NOMO-1 (cell line): ENCODE measurements around the gene AURKA.

ENCODE experiments used
- DNase-seq, 2 experiments: peaks; one replicate each; lab custom pipeline; 2025; ENCODE audit not compliant: unreplicated experiment in 2 of 2; lab: John Stamatoyannopoulos, UW

AURKA gene

DNA sequence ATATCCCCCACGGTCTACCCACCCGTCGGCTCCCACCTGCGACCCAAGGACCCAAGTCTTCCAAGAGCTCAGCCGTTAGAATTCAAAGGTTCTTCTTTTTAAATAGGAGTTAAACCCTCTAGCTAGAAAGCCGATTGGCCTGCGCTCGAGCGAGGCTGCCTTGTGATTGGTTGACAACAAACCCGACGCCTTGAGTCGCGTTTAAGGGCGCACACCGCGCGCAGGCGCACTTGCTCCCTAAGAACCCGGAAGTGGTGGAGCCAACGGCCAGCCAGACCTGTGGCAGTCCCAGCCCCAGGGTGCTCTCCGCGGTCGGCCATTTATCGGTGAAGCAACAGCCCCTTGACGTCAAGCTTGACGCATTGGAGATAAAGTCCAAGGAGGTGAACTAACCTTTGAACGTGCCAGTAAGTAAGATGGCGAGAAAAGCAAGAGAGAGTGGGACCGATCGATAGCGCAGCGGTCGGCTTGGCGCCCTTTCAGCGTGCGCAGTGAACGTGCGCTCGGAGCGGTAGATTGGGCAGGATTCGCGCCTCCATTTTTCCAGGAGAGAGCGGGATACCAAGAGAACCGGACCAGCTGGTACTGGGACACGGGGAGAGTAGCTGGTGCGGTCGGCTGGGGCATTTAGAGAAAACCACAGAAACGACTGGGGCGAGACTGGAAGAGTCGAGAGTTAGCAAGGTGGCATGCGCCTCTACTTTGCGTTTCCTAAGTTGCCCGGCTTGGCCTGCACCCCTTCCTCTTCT is at the start of gene AURKA, which contains the start of gene CSTF1:
Gene AURKA, minus strand, starts transcription at position 84 of the 749 bp plus-strand sequence. CDS start 4,018 bp downstream, outside the sequence.
Gene CSTF1, plus strand, starts transcription at position 514 of the 749 bp plus-strand sequence. CDS start 2,908 bp downstream, outside the sequence.
- peak; percentile 96 to 99 for DNase-seq

DNA sequence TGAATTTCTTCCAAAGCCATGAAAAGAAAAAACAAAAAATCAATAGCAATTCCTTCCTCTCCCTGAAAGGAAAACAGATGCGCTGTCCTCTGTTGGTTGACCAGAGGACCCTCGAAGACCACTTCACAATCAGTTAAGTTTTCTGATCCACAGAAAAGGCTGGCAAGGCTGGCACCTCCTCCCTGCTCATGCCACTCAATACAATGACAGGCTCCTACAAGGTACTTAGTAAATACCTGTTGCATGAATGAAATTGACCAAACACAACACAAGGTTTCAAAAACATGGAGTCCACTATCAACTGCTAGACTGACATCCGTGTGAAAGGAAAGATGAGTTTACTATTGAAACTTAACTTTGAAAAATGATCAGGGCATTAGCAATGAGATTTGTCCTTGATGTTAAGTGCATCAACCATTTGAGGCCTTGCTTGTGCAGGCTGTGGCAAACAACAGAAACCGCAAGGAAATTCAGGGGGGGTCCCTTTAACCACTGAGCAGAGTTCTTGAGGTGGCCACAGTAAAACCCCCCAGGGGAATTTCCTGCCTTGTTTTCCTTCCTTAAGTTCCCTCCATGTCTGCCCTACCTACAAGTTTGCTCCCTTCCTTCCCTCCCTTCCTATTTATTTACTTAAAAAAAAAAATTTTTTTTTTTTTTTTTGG is 48.5 kb upstream of the AURKA start:
- no peak for DNase-seq

DNA sequence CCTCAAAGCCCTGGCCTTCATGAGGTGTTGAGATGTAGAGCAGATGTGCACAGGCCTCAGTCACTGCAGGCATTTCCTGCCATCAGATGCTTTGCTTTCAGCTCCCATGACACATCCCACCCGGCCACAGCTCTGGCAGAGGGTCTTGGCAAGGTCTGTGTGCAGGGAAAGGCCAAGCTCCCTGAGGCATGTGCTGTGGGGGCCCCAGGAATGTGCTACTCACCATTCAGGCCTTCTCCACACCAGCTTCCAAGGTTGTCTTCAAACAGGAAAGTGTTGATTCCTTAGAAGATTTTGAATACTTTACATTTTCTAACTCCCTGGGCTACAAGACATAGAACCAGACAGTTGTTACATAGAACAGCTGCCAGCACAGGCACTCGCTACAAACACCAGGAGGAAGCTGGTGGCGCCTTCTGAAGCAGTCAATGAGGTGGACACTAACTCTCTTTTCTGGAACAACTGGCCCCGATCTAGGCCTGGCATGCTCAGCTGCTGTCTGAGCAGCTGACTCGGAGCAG is 47.8 kb upstream of the AURKA start:
- DNase-seq, result no peak

DNA sequence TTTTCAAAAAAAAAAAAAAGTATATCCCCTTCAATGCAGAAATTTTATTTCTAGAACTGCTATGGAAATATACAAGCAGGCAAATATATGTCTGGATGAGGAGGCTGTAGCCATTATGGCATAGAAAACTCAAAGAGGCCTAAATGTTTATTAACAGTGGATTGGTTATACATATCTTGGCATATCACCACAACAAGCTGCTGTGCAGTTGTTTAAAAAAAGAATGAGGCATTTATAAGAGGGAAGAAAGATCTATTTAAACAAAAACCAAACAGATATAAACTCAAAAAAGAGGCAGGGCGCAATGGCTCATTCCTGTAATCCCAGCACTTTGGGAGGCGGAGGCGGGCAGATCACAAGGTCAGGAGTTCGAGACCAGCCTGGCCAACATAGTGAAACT is 46.3 kb upstream of the AURKA start:
- no peak for DNase-seq

DNA sequence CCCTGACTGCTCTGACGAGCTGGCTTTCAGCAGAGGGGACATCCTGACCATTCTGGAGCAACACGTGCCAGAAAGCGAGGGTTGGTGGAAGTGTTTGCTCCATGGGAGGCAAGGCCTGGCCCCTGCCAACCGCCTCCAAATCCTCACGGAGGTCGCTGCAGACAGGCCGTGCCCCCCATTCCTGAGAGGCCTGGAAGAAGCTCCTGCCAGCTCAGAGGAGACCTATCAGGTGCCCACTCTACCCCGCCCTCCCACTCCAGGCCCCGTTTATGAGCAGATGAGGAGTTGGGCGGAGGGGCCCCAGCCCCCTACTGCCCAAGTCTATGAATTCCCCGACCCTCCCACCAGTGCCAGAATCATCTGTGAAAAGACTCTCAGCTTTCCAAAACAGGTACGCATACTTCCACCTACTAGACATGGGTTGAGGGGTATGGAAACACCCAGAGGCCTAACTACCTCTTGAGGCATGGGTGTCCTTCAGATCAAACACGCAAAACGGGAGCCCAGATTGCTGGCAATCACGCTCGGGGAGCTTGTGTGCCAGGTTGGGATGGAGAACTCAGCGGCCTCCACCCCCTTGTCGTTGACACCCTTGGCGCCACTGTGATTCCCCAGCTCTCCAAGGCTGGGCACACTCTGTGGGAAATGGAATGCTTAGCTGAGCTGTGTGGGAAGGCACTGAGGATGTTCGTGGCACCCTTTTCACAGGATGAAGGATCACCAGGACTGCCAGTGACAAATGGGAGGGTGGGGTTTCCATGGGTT is 45.4 kb upstream of the AURKA start:
- no peak for DNase-seq

DNA sequence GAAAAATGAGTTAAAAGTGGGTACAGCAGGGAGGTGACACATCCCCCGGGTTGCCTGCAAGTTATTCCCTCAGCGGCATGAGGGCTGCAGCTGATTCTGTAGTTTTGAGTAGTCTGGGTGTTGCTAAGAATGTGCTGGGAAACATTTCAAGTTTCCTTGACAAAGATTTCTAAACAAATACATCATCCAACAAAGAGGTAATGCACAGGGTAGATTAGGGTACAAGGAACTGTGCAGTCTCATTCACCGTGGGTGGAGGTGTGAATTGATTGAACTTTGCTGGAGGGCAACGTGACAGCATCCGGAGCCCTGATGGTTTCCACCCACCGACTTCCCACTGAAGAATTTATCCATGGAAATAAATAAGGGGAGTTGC is 41.9 kb upstream of the AURKA start:
- DNase-seq, result no peak

DNA sequence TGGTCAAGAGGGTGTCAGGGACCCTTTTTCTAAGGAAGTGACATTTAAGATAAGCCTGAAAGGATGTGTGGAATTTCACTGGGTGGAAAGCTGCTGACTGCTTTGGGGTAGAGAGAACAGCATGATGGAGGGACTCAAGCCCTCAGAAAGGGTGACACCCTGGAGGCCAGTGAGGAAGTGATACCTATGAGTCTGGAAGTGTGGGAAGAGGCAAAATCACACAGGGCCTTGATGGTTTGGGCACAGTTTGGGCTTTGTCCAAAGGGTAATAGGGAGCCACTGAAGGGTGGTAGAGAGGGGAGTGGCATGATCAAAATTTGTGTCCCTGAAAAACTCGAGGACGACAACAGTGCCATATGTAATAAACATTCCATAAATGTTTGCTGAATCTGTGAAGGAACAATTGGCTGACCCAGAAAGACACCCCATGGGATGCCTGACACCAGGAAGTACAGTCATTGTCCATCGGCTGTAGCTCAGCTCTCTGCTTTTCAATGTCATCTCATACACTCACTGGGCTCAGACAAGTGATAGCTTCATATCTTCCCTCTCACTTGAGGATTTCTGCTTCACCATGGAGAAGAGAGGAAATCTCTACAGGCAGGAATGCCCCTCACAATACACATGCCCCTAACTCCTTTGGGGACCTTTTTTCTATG is 41.3 kb upstream of the AURKA start:
- no peak for DNase-seq

DNA sequence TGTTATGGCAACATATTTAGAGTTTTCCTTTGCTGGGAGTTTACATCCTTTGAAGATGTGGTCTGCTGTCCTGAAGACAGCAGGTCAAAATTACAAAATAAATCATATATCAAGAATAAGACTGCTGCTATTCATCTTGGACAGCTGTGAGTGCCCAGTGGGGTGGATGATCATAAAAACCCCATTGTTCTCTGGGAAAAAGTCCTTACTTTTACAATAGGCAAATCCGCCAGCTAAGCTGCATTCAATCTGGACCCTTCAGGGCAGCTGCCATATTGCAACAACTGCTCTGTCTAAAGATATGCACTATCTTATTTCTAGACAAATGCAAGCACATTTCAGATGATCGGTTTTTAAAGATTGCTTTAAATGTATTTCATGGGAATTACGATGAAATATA is 39.5 kb upstream of the AURKA start:
- DNase-seq, result no peak

DNA sequence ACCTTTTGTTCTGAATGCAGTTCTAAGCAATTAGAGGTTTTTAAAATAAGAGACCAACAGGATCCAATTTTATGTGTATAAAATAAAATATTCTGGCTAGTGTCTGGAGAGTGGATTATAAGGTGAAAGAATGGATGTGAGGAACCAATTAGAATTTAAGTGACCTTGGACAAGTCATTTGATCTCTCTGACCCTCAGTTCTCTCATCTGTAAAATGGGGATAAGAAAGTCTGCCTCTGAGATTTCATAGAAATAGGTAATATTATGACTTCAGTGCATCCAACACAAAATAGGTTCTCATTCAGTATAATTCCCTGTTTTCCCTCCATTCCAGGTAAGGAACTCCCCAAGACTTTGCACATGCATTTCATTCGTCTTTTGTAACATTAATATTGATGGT is 38.9 kb upstream of the AURKA start:
- no peak for DNase-seq

DNA sequence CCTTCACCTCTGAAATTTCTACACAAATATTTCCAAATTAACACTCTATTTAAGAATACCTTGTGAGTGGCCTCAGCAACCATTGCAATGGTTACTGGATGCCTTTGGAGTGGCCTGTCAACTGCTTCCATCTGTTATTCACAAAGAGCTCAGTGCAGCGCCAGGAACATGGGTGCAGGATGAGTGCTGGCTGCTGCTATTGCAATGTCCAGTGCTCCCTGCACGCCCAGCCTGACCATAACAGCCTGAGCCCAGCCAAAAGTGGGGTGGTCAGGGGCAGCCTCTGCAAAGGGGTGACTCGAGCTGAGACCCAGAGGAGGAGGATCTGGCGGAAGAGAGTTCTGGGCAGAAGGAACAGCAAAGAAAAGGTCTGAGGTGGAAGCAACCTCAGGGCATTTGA is 38.4 kb upstream of the AURKA start:
- DNase-seq, result no peak

DNA sequence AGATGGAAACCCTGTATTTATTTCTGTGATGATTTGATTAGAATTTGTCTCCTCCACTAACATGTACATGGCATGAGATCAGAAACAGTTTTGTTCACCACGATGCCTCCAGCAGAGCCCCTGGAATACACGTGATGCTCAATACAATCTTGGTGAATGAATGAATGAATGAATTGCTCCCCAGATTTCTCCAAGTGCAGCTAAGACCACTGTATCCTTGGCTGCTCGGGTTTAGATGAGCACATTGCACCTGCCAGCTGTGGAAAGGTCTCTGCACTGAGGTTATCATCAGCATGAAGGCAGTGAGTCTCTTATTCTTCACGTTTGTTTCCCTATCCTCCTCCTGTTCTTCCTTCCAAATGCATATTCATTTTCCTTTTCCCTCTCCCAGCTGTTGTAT is 37.9 kb upstream of the AURKA start:
- no peak for DNase-seq

DNA sequence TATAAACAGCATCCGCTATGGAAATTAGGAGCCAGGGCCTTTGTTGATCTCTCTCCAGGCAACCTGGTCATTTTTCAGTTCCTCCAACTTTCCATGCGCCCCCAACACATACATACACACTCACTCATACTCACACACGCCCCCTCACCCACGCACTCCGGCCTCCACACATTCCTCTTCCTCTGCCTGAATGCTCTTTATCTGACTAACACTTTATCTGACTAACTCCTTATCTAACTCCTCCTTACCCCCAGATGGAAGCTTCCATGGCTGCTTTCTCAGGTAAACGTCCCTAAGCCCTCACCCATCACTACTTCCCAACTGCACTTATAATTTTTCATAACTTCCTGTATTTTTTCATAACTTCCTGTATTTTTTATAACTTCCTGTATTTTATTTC is 37.5 kb upstream of the AURKA start:
- DNase-seq, result peak; percentile 27 to 58

DNA sequence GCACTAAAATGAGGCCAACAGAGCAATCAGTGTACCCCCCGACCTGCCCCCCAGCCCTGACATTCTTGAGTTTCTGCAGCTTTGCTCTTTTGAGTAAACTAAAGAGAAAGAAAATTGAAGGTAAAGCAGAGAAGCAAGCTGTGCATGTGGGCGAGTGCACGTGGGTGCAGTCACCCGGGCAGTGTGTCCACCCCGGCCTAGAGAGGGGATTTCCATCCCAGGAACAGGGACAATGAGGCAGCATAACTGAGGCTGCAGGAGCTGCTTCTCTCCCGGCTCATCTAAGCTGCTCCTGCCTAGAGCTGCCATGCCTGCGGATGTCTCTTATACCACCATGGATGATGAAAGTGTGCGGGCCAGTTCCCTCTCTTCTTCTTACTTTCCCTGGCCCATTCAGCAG is 36.9 kb upstream of the AURKA start:
- no peak for DNase-seq

DNA sequence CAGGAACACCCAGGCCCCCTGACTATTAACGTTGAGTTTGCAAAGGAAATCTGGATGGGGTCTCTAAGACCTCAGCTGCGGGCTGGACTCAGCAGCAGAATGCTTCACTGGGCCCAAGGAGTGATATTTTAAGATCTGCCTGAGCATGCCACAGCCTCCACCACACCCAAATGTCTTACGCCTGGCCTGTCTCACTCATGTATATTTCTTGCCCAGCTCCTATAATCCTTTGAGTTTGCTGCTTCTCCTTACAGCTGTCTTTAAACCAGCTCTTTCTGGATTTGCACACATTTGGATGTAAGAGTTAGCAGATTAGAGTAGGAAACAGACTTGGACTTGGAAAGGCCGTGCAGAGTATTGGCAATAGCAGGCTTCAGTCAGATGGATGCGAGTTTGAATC is 36.4 kb upstream of the AURKA start:
- peak in 1 of 2 experiments; percentile 4 for DNase-seq

DNA sequence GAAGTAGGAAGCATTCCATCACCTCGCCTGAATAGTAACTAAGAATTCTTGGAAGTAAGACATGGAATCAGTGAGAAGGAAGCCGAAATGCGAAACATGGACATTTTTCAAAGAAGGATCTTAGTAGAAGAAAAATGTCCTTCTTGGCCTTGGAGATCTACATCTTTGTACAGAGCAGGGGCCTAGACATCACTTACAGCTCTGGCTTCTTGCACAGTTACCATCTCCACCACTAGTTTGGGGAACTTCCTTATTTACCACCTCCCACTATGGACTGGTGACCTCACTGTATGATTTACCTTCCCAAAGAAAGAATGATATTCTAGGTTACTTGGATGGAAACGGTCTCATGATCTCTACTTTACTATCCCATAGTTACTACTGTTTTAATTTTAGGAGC is 35.8 kb upstream of the AURKA start:
- peak; percentile 20 to 59 for DNase-seq

DNA sequence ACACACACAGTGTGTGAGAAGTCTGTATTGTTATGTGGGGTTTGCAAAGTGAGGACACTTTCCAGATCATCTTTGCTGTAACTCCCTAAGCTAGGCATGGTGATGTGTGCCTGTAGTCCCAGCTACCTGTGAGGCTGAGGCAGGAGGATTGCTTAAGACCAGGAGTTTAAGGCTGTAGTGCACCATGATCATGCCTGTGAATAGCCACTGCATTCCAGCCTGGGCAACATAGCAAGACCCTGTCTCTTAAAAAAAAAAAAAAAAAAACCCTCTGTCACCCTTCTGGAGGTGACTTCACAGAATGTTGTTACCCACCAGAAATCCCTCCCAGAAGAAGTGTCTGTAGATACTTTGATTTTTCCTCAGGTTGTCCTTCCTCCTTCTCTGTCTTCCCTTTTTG is 34.9 kb upstream of the AURKA start:
- DNase-seq, result no peak

DNA sequence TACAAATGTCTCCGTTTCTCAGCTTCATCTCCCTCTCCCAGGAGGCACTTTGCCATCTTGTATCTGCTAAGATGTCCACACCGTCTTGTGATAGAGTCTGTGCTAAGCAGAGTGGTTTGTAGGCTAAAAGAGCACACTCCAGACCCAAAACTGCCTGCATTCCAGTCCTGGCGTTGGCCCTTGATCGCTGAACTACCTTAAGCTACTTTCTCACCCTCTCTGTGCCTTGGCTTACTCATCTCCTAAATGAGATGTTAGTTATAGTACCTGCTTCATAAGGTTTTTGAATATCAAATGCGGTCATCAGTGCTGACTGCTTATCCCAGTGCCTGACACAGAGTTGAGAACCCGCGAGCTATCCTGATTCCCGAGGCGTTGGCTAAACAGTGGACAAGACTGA is 34.0 kb upstream of the AURKA start:
- no peak for DNase-seq

DNA sequence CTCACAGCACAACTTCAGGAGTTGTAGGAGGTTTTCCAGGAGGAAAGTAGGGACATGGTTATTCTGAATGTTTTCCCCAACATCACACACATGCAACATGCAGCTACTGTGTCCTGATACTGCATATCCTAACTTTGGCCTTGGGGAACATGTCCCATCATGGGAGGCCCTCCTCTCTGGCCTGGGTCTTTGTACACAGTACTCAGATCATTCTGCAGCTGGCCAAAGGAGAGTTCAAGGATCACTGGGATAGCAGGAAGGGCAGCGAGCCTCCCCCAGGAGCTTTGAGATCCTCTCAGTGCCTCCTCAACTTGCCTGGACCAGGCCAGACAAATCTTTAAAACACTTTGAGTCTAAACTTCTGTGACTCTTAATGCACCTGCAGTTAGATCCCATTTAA is 32.9 kb upstream of the AURKA start:
- no peak for DNase-seq

DNA sequence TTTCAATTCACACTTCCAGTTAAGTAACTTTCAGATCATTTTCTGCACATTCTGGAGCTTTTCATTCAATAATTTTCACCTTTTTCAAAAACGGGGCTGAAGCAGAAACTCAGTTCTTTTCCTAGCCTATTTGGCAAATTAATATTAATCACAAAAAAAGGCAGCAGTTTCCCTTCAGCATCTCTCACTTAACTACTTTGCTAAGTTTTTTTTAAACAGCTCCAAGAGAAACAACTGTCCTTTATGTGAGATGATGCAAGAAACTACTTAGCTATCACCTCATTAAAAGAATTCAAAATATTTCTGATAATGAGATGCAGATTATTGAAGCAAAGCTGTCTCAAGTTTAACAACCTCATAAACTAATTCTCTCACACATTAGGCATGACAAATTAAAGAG is 31.9 kb upstream of the AURKA start:
- DNase-seq, result no peak

DNA sequence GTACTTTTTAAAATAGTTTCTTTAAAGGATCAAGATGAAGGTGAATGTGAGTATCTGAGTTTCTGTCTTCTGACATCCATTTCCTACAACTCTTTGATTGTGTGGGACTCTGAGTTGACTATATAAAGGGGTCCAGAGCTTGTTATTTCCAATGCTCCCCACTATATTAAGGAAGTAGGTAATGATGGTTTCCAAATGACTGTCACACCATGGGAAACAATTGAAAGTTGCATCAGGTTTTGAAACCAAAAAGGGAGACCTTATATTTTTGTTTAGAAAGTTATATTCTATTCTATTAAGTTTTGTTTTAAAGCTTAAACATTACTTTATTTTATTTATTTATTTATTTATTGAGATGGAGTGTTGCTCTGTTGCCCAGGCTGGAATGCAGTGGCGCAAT is 31.2 kb upstream of the AURKA start:
- DNase-seq, result no peak

DNA sequence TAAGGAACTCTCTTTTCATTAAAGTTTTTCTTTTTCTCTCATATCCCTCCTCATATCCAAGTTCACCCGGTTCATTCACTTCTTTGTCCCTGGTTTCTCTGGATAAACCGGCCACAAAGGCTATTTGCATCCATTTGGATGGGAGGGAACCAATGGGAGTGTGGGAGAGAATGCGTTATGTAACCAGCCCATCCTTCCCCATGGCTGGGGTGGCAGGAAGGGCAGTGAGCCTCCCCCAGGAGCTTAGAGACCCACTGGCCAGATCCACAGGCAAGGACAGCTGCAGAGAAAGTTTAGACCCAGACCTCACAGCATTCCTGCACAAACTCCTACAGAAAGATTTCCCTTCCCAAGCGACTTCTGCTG is 30.8 kb upstream of the AURKA start:
- DNase-seq, result no peak
